ENCODE results near the gene METTL23. TPM values are rescaled to one million over a fixed set of nuclear protein-coding genes. Genes with fewer than 3 reads are reported as not detected.

The METTL23 gene
- polyA plus RNA-seq, 1 donor from 2014 or later: 59.8 TPM

- H3K79me2 ChIP-seq (replicated peaks; ENCODE audit: insufficient read depth, low read length): no peaks in the 10 kb centered on the region
- TF ChIP-seq EP300 (conservative IDR thresholded peaks at IDR 0.05; ENCODE audit: poor library complexity, severe bottlenecking) (no peak), TAF1 (IDR thresholded peaks at IDR 0.05; ENCODE audit: low read depth) (no peak), SMC3 (conservative IDR thresholded peaks at IDR 0.05; ENCODE audit: poor library complexity) (no peak), REST (IDR thresholded peaks at IDR 0.05; ENCODE audit: borderline replicate concordance) (no peak), MXI1 (conservative IDR thresholded peaks at IDR 0.05; ENCODE audit: poor library complexity, severe bottlenecking) (no peak), CTCF (IDR thresholded peaks at IDR 0.05; ENCODE audit: poor library complexity, severe bottlenecking) (no peak), POLR2AphosphoS5 (IDR thresholded peaks at IDR 0.05) (no peak), RAD21 (conservative IDR thresholded peaks at IDR 0.05) (no peak), EZH2 (IDR thresholded peaks at IDR 0.05; ENCODE audit: borderline replicate concordance, insufficient read depth, low read length, poor library complexity, severe bottlenecking) (no peak)
- no peak overlapping the region for H3K4me3 ChIP-seq (ENCODE audit: low read length)
- no peaks in the 10 kb centered on the region for H3K27me3 ChIP-seq (ENCODE audit: insufficient read depth, low read depth, low read length)
- no peaks in the 10 kb centered on the region for H4K20me1 ChIP-seq (ENCODE audit: insufficient read depth)
- H3K4me2 ChIP-seq (ENCODE audit: low read length): no peak overlapping the region
- no peaks in the 10 kb centered on the region for H3K9me3 ChIP-seq (ENCODE audit: low read length)
- no peaks in the 10 kb centered on the region for H3F3A ChIP-seq (ENCODE audit: insufficient read depth, low read length, poor library complexity, severe bottlenecking)
- H3K9me2 ChIP-seq (ENCODE audit: insufficient read depth, low read length): no peaks in the 10 kb centered on the region
- no peak overlapping the region for H3K9ac ChIP-seq (ENCODE audit: low read length)
- H3K36me3 ChIP-seq (ENCODE audit: insufficient read depth, low read length): no peaks in the 10 kb centered on the region
- H2AFZ ChIP-seq (ENCODE audit: low read depth, low read length): no peak overlapping the region
- H3K27ac ChIP-seq (ENCODE audit: low read length): no peak overlapping the region
Measured at GRCh38 chr17:76689859-76690258, 36.8 kb upstream of the METTL23 start.

GRCh38 chr17:76690596-76691280, 35.9 kb upstream of the METTL23 start:
- TF ChIP-seq EZH2 (IDR thresholded peaks at IDR 0.05; ENCODE audit: borderline replicate concordance, insufficient read depth, low read length, poor library complexity, severe bottlenecking) (no peak), REST (IDR thresholded peaks at IDR 0.05; ENCODE audit: borderline replicate concordance) (no peak), SMC3 (conservative IDR thresholded peaks at IDR 0.05; ENCODE audit: poor library complexity) (no peak), TAF1 (IDR thresholded peaks at IDR 0.05; ENCODE audit: low read depth) (no peak), MXI1 (conservative IDR thresholded peaks at IDR 0.05; ENCODE audit: poor library complexity, severe bottlenecking) (no peak), POLR2AphosphoS5 (IDR thresholded peaks at IDR 0.05) (no peak), EP300 (conservative IDR thresholded peaks at IDR 0.05; ENCODE audit: poor library complexity, severe bottlenecking) (no peak), RAD21 (conservative IDR thresholded peaks at IDR 0.05) (no peak), CTCF (IDR thresholded peaks at IDR 0.05; ENCODE audit: poor library complexity, severe bottlenecking) (no peak)
- Histone ChIP-seq H3K4me3 (ENCODE audit: low read length) (no peak overlapping the region), H3K27me3 (ENCODE audit: insufficient read depth, low read depth, low read length) (no peaks in the 10 kb centered on the region), H4K20me1 (ENCODE audit: insufficient read depth) (no peaks in the 10 kb centered on the region), H3K27ac (ENCODE audit: low read length) (no peak overlapping the region), H3K9me3 (ENCODE audit: low read length) (no peaks in the 10 kb centered on the region), H3K9me2 (ENCODE audit: insufficient read depth, low read length) (no peaks in the 10 kb centered on the region), H3K9ac (ENCODE audit: low read length) (no peak overlapping the region), H2AFZ (ENCODE audit: low read depth, low read length) (no peak overlapping the region), H3K4me2 (ENCODE audit: low read length) (no peak overlapping the region), H3K79me2 (replicated peaks; ENCODE audit: insufficient read depth, low read length) (no peaks in the 10 kb centered on the region), H3F3A (ENCODE audit: insufficient read depth, low read length, poor library complexity, severe bottlenecking) (no peaks in the 10 kb centered on the region), H3K36me3 (ENCODE audit: insufficient read depth, low read length) (no peaks in the 10 kb centered on the region)
